OCI-LY3 (cell line): ENCODE results near the gene STAU1.
"Not testable (repeated sequence)": the region's sequence is repeated elsewhere in the genome, so short reads cannot be mapped to it uniquely, and the experiment has no call there.

Experiments
- H2AFZ ChIP-seq: fragments of 200-600, 300-600 bp; shearing (Covaris generic); 2 replicates; pipeline ENCODE4 v1.6.0; 2014; ENCODE audit warnings: antibody characterized with exemption, low read depth, low read length
- H3K27ac ChIP-seq: fragments of 200-600, 300-600 bp; sonication (generic); 2 replicates; pipeline ENCODE4 v1.5.1; 2014; ENCODE audit warnings: mild to moderate bottlenecking, low read length, moderate library complexity, mixed read lengths
- H3K27me3 ChIP-seq: fragments of 200-600, 300-600 bp; sonication (generic); 2 replicates; pipeline ENCODE4 v1.6.1; 2014; ENCODE audit warnings: low read depth, low read length, mixed read lengths
- H3K36me3 ChIP-seq: fragments of 200-600, 300-600 bp; sonication (generic); replicated peaks from 2 replicates; pipeline ENCODE3; 2014; ENCODE audit warnings: low read depth, low read length, mixed read lengths
- H3K4me1 ChIP-seq: fragments of 300-600, 200-600 bp; sonication (generic); 2 replicates; pipeline ENCODE4 v1.6.1; 2014; ENCODE audit warnings: low read length, mixed read lengths
- H3K4me2 ChIP-seq: fragments of 200-600, 300-600 bp; sonication (generic); 2 replicates; pipeline ENCODE4 v1.6.1; 2014; ENCODE audit warnings: low read length, mixed read lengths
- H3K4me3 ChIP-seq: fragments of 300-600, 200-600 bp; sonication (generic); 2 replicates; pipeline ENCODE4 v1.5.1; 2014; ENCODE audit warnings: antibody characterized with exemption, mild to moderate bottlenecking, low read length, moderate library complexity
- H3K79me2 ChIP-seq: fragments of 300-600, 200-600 bp; shearing (Covaris generic); 2 replicates; pipeline ENCODE4 v1.6.1; 2014; ENCODE audit warnings: mild to moderate bottlenecking, low read length, mixed read lengths
- H3K9ac ChIP-seq: fragments of 300-600, 200-600 bp; shearing (Covaris generic); 2 replicates; pipeline ENCODE4 v1.6.0; 2014; ENCODE audit warnings: mild to moderate bottlenecking, low read length, moderate library complexity
- H3K9me3 ChIP-seq: fragments of 200-600, 300-600 bp; shearing (Covaris generic); 2 replicates; pipeline ENCODE4 v1.6.1; 2014; ENCODE audit warnings: low read length, mixed read lengths; ENCODE audit not compliant: insufficient read depth
- H4K20me1 ChIP-seq: fragments of 200-600, 300-600 bp; sonication (generic); 2 replicates; pipeline ENCODE4 v1.6.1; 2016; ENCODE audit warnings: low read length, mixed read lengths; ENCODE audit not compliant: insufficient read depth
- EZH2phosphoT487 ChIP-seq: fragments of 200-600 bp; shearing (Covaris generic); IDR thresholded peaks from 2 replicates; pipeline ENCODE4 v1.6.1; 2018; ENCODE audit warnings: antibody characterized with exemption, mixed run types, low read depth
- TF ChIP-seq, protein P1 (sequence below): fragments of 200-600, 300-600 bp; sonication (generic); IDR thresholded peaks from 2 replicates; pipeline ENCODE4 v1.5.1; 2014; ENCODE audit warnings: antibody characterized with exemption, low read length, low read depth

The STAU1 gene

DNA sequence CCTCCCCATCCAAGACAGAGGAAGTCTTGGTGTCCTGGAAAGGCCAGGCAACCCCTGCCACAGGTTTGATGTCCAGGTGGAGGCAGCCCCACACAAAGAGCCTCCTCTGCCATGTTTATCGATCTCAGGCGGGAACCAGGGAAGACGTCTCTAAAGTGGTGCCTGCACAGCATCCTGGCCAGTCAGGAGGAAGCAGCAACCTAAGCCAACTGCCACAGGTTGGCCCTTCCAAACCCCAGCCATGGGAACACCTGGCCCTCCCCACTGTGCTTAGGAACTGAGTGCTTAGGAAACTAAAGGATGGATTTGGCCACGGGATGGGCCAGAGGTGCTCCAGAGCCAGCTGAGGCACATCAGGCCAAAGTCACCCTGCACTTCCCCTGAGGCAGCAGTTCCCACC, 85.1 kb downstream of the STAU1 start:
- Histone ChIP-seq H3K4me1 (peaks cover 7% of the 10 kb centered on the region; the same call in 1 of the 2 replicates), H3K4me2 (no peak overlapping the region), H3K9ac (no peak overlapping the region), H3K27ac (no peak overlapping the region), H3K79me2 (peaks cover 36% of the 10 kb centered on the region), H3K4me3 (no peak overlapping the region), H3K27me3 (no peaks in the 10 kb centered on the region), H2AFZ (no peak overlapping the region), H3K9me3 (no peaks in the 10 kb centered on the region), H4K20me1 (0 out of 2 replicates have a peak, but pooled peaks cover 3% of the 10 kb centered on the region), H3K36me3 (peaks cover 79% of the 10 kb centered on the region)
- TF ChIP-seq, protein P1, sequence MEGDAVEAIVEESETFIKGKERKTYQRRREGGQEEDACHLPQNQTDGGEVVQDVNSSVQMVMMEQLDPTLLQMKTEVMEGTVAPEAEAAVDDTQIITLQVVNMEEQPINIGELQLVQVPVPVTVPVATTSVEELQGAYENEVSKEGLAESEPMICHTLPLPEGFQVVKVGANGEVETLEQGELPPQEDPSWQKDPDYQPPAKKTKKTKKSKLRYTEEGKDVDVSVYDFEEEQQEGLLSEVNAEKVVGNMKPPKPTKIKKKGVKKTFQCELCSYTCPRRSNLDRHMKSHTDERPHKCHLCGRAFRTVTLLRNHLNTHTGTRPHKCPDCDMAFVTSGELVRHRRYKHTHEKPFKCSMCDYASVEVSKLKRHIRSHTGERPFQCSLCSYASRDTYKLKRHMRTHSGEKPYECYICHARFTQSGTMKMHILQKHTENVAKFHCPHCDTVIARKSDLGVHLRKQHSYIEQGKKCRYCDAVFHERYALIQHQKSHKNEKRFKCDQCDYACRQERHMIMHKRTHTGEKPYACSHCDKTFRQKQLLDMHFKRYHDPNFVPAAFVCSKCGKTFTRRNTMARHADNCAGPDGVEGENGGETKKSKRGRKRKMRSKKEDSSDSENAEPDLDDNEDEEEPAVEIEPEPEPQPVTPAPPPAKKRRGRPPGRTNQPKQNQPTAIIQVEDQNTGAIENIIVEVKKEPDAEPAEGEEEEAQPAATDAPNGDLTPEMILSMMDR: no peak
- no peak for TF ChIP-seq EZH2phosphoT487

- H3K79me2 ChIP-seq: peaks cover 54% of the 10 kb centered on the region
- H3K9ac ChIP-seq: no peak overlapping the region
- peak overlapping the region; percentile 11 for H3K4me2 ChIP-seq
- no peaks in the 10 kb centered on the region for H3K9me3 ChIP-seq
- H3K27ac ChIP-seq: 0 out of 2 replicates have a peak overlapping the region, but pooled peaks have one; percentile 9
- H4K20me1 ChIP-seq: 0 out of 2 replicates have a peak, but pooled peaks cover 3% of the 10 kb centered on the region
- H3K4me1 ChIP-seq: peaks cover 7% of the 10 kb centered on the region; the same call in 1 of the 2 replicates
- peaks cover 83% of the 10 kb centered on the region for H3K36me3 ChIP-seq
- H2AFZ ChIP-seq: no peak overlapping the region
- TF ChIP-seq, protein P1: no peak
- no peak for TF ChIP-seq EZH2phosphoT487
- H3K27me3 ChIP-seq: no peaks in the 10 kb centered on the region
- no peak overlapping the region for H3K4me3 ChIP-seq
Observed at GRCh38 chr20:49100972-49101371, 87.2 kb downstream of the STAU1 start.

- H3K4me1 ChIP-seq, H3K27ac ChIP-seq, H3K4me2 ChIP-seq, H3K27me3 ChIP-seq, H3K4me3 ChIP-seq, H4K20me1 ChIP-seq, H3K9me3 ChIP-seq, H2AFZ ChIP-seq, H3K9ac ChIP-seq: not testable (repeated sequence)
- Histone ChIP-seq H3K36me3 (peaks cover 82% of the 10 kb centered on the region), H3K79me2 (peaks cover 55% of the 10 kb centered on the region)
Observed at GRCh38 chr20:49100292-49100691, 87.8 kb downstream of the STAU1 start.

GRCh38 chr20:49099011-49099410, 89.1 kb downstream of the STAU1 start:
- Histone ChIP-seq H4K20me1 (0 out of 2 replicates have a peak, but pooled peaks cover 3% of the 10 kb centered on the region), H3K79me2 (peaks cover 63% of the 10 kb centered on the region), H3K4me2 (no peak overlapping the region), H3K4me3 (no peak overlapping the region), H3K36me3 (peaks cover 81% of the 10 kb centered on the region), H3K4me1 (peaks cover 7% of the 10 kb centered on the region; the same call in 1 of the 2 replicates), H3K27me3 (no peaks in the 10 kb centered on the region), H3K27ac (no peak overlapping the region), H3K9me3 (no peaks in the 10 kb centered on the region), H2AFZ (no peak overlapping the region), H3K9ac (no peak overlapping the region)
- TF ChIP-seq, protein P1: no peak
- no peak for TF ChIP-seq EZH2phosphoT487
